Heart right ventricle (tissue), 16 donors: Measurements from ENCODE around the gene SKI. TPM values are rescaled to one million over a fixed set of nuclear protein-coding genes. Genes with fewer than 3 reads are reported as not detected.

Experiments used
- ATAC-seq, 8 donors: fragments of 200-7000 bp; cut with Tn5 transposase; one replicate each; pipeline ENCODE4 v1.9.1; 2020; ENCODE audit warnings: mild to moderate bottlenecking in 8 of 8, moderate library complexity in 8 of 8, moderate number of reproducible peaks in 1 of 8
- DNase-seq, 2 donors: peaks; one replicate each; pipeline ENCODE4 v3.0.0-alpha.2; 2020
- H3K27ac ChIP-seq, 10 donors: fragments of 200-600 bp; sonication (generic) in 2 of 10; one replicate each; pipeline versions ENCODE4 v1.5.0 to v1.8.0; 2020 to 2022; ENCODE audit warnings: mild to moderate bottlenecking in 3 of 10
- H3K27me3 ChIP-seq, 7 donors: fragments of 200-600 bp; one replicate each; pipeline ENCODE4 v1.8.0; 2021 to 2022; ENCODE audit warnings: mild to moderate bottlenecking in 2 of 7
- H3K36me3 ChIP-seq, 9 donors: fragments of 200-600 bp; sonication (generic) in 1 of 9; one replicate each; pipeline versions ENCODE4 v1.5.0 to v1.8.0; 2020 to 2022; ENCODE audit warnings: mild to moderate bottlenecking in 2 of 9
- H3K4me1 ChIP-seq, 9 donors: fragments of 200-600 bp; sonication (generic) in 1 of 9; one replicate each; pipeline versions ENCODE4 v1.5.0 to v1.8.0; 2020 to 2022; ENCODE audit warnings: mild to moderate bottlenecking in 4 of 9
- H3K4me3 ChIP-seq, 10 donors: fragments of 200-600 bp; sonication (generic) in 2 of 10; one replicate each; pipeline versions ENCODE4 v1.5.0 to v1.8.0; 2020 to 2022; ENCODE audit warnings: mild to moderate bottlenecking in 7 of 10, moderate library complexity in 2 of 10
- H3K9me3 ChIP-seq, 11 donors: fragments of 200-600 bp in 10 of 11; sonication (generic) in 2 of 11; one replicate each; pipeline versions ENCODE4 v1.5.0 to v1.8.0; 2013 to 2022; ENCODE audit warnings: mild to moderate bottlenecking in 2 of 11, control low read depth in 1 of 11, moderate library complexity in 1 of 11
- WGBS, 2 donors: extraction: QIAGEN DNeasy Blood & Tissue Kit; methylation state at CpG; one replicate each; pipeline ENCODE4 v1.1.7; 2013; ENCODE audit warnings: inconsistent platforms in 1 of 2; 5-methylcytosine and 5-hydroxymethylcytosine counted together
- intact Hi-C, 10 donors: fragments of 100-400 bp; cut with DNase I; formaldehyde crosslinking; loops; one replicate each; pipeline versions ENCODE4 v1.11.1 to v1.14.2; 2022
- polyA plus RNA-seq, 2 donors: library from polyadenylated mRNA; stranded (reverse); fragments of 200-250 nt; gene quantifications; one replicate each; pipeline ENCODE4 v1.2.3, GENCODE V29; 2013
- total RNA-seq, 10 donors: library from RNA; stranded (reverse); fragmentation: NEBNext Ultra II Directional in 3 of 10; extraction: Animal tissue kit (Norgen Biotek cat#: 25700) in 3 of 10; gene quantifications; one replicate each; pipeline versions ENCODE4 v1.2.1 to v1.2.4, GENCODE V29; 2021 to 2023
- TF ChIP-seq, protein P1 (sequence below), 9 donors: fragments of 200-600 bp; sonication (generic) in 2 of 9; IDR thresholded peaks; one replicate each; pipeline versions ENCODE4 v1.5.0 to v1.8.0; 2021 to 2022; ENCODE audit warnings: antibody characterized with exemption in 9 of 9, mild to moderate bottlenecking in 5 of 9, moderate library complexity in 1 of 9
- donor health status: Arrhythmogenic right ventricular cardiomyopathy.
- donor health status: ischemic (EF 13 %, LVEDD 7.1; RV severe dilation, severe dysfunction).
- donor health status: healthy with polysubstance abuse.
- donor health status: DM: no; HTN: yes; CAD: no.
- donor health status: DM: no; HTN: no; CAD: no.
- donor health status: ischemic (EF 25% LVEDD 6.9; RV normal size, moderate dysfunction).
- donor health status: ischemic (EF 25% LVEDD 5.7; RV mildly dilated, moderate dysfunction).
- donor health status: healthy.
- donor health status: DM: yes; HTN: yes; CAD: no.
- donor health status: Ischemic cardiomyopathy.
- donor health status: ischemic (EF 35%, LVEDD 5.7; RV mildly dilated, moderate dysfunction).
- donor health status: nonischemic (EF 11% LVEDD 7.7; RV severe dilation, severe dysfunction).
- donor health status: DM: yes; HTN: yes; CAD: no.
- donor health status: PGD.
- donor health status: ischemic (EF 29% LVEDD 5.4; RV normal size, mild dysfunction).
- donor health status: nonischemic (EF 23%, LVEDD 6.1; RV moderate dilation, normal function).

SKI gene
- total and polyA plus RNA-seq, 12 donors = 13.8 to 50.9 (median 35.6) TPM

DNA sequence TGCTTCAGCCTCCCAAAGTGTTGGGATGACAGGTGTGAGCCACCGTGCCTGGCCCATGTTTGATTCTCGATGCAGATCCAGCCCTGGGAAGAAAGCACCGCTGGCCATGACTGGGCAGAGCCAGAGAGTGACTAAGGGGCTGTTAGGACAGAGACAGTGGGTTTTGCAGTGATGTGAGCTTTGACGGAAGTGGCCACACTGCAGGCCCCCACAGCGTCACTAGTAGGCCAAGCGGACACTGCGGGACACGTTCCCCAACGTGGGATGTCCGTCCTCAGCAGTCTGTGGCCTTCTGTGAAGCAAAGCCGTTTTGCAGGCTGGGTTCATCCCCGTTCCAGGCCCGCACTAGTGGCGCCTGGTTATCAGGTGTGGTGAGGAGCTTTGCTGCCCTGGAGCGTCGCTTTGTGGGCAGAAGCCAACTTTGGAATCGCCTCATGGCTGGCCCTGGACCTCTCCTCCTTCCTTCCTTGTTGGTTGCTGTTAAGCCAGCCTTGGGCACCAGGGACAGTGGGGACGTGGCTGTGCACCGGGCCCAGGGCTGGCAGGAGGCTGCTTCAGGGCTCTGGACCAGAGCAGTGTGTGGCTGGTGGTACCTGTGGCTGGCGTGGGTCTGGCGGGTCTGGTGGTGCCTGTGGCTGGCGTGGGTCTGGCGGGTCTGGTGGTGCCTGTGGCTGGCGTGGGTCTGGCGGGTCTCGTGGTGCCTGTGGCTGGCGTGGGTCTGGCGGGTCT, 41.2 kb downstream of the SKI start:
- no peaks in the 10 kb centered on the region for H3K9me3 ChIP-seq
- intact Hi-C loops = loop anchor here in 1 of 10 donors (5.0 kb wide), 1 partner anchor 37 kb away; no protein-coding TSS in a partner anchor
- H3K27me3 ChIP-seq = no peaks in the 10 kb centered on the region
- 80 to 83% methylated on average over 24 of the region's 28 CpGs for WGBS, 2 donors
- H3K27ac ChIP-seq = peak overlapping the region in 4 of 10 donors; percentile 1 to 29 (median 28)
- H3K4me3 ChIP-seq = no peak overlapping the region
- ATAC-seq = peak in 1 of 8 donors; percentile 8
- TF ChIP-seq, protein P1, sequence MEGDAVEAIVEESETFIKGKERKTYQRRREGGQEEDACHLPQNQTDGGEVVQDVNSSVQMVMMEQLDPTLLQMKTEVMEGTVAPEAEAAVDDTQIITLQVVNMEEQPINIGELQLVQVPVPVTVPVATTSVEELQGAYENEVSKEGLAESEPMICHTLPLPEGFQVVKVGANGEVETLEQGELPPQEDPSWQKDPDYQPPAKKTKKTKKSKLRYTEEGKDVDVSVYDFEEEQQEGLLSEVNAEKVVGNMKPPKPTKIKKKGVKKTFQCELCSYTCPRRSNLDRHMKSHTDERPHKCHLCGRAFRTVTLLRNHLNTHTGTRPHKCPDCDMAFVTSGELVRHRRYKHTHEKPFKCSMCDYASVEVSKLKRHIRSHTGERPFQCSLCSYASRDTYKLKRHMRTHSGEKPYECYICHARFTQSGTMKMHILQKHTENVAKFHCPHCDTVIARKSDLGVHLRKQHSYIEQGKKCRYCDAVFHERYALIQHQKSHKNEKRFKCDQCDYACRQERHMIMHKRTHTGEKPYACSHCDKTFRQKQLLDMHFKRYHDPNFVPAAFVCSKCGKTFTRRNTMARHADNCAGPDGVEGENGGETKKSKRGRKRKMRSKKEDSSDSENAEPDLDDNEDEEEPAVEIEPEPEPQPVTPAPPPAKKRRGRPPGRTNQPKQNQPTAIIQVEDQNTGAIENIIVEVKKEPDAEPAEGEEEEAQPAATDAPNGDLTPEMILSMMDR (IDR thresholded peaks at IDR 0.05) = no peak
- peaks cover 64 to 100% (median 89%) of the 10 kb centered on the region in 9 donors for H3K4me1 ChIP-seq
- peak in 1 of 2 donors; percentile 16 for DNase-seq
- H3K36me3 ChIP-seq = no peaks in the 10 kb centered on the region

DNA sequence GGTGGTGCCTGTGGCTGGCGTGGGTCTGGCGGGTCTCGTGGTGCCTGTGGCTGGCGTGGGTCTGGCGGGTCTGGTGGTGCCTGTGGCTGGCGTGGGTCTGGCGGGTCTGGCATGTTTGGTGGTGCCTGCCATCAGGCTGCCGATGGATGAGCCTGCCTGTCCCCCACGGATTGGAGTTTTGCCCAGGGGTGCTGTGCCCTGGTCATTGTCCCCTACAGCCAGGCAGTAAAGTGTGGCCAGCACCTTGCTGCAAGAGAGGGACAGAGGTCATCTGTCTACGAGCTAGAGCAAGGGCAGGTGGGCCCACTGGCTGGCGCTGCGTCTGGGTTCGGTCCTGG, 41.8 kb downstream of the SKI start:
- no peak for DNase-seq
- intact Hi-C loops = loop anchor here in 1 of 10 donors (5.0 kb wide), 1 partner anchor 38 kb away; no protein-coding TSS in a partner anchor
- no peaks in the 10 kb centered on the region for H3K9me3 ChIP-seq
- ATAC-seq = no peak
- H3K27ac ChIP-seq = peak overlapping the region in 6 of 10 donors; percentile 29 to 80 (median 54)
- peaks cover 69 to 100% (median 93%) of the 10 kb centered on the region in 9 donors for H3K4me1 ChIP-seq
- 81 to 88% methylated on average over 8 to 10 of the region's 13 CpGs for WGBS, 2 donors
- H3K36me3 ChIP-seq = no peaks in the 10 kb centered on the region
- no peaks in the 10 kb centered on the region for H3K27me3 ChIP-seq
- TF ChIP-seq, protein P1 (IDR thresholded peaks at IDR 0.05) = no peak
- H3K4me3 ChIP-seq = peak overlapping the region in 1 of 10 donors; percentile 18

DNA sequence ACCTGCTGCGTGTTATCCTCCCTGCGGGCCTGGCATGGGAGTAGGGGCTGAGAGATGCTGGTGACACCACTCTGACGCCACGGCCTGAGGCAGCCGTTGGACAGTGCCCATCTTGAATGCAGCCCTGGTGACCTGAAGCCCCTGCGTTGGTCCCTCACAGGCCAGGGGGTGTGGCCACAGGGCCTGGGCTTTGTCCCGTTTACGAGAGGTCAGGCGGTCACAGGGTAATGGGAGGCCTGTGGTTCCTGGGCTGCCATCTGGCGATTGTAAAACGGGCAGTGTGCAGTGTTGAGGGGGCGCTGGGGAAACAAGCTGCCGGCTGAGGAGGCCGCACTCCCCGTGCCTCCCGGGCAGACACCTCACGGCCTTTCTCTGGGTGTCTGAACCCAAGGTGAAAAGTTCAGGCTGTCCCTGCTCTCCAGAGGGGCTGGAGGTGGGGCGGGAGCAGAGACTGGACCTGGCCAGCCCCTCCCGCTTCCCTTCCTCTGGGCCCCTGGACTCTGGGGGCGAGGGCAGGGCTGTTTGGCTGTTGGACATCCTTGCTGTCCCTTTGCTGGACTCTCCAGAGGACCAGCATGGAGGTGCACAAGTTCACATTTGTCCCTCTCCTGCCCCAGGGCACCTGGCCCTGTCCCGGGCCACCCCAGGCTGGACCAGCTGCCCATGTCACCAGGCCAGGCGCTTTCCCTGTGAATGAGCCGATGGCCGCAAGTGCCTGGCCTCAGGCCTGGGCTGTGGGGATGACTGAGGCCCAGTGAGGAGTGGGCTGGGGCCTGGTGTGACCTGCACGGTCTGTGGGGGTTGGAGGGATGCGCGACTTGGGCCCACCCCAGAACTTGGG, 42.4 kb downstream of the SKI start:
- intact Hi-C loops = no loop called here
- TF ChIP-seq, protein P1 (IDR thresholded peaks at IDR 0.05) = no peak
- Histone ChIP-seq H3K36me3 (no peaks in the 10 kb centered on the region), H3K27me3 (no peaks in the 10 kb centered on the region), H3K4me1 (peaks cover 74 to 100% (median 98%) of the 10 kb centered on the region in 9 donors), H3K4me3 (peak overlapping the region in 2 of 10 donors; percentile 18 to 19), H3K27ac (peak overlapping the region in 9 of 10 donors; percentile 3 to 80 (median 39)), H3K9me3 (no peaks in the 10 kb centered on the region)
- DNase-seq (peak in 1 of 2 donors; percentile 50), ATAC-seq (peak in 4 of 8 donors; percentile 1 to 12 (median 6))
- 39 to 45% methylated on average over 27 of the region's 27 CpGs for WGBS, 2 donors

GRCh38 chr1:2271211-2271721, 43.1 kb downstream of the SKI start:
- DNase-seq = peak in 1 of 2 donors; percentile 17
- peaks cover 79 to 100% (median 98%) of the 10 kb centered on the region in 9 donors for H3K4me1 ChIP-seq
- no peaks in the 10 kb centered on the region for H3K9me3 ChIP-seq
- intact Hi-C loops = no loop called here
- H3K27me3 ChIP-seq = no peaks in the 10 kb centered on the region
- TF ChIP-seq, protein P1 (IDR thresholded peaks at IDR 0.05) = no peak
- peak overlapping the region in 8 of 10 donors; percentile 27 to 80 (median 46) for H3K27ac ChIP-seq
- no peaks in the 10 kb centered on the region for H3K36me3 ChIP-seq
- no peak for ATAC-seq
- WGBS, 2 donors = 82 to 84% methylated on average over 25 of the region's 25 CpGs
- H3K4me3 ChIP-seq = no peak overlapping the region
